Occipital lobe (tissue), 2 donors: Measurements from ENCODE around the gene SLC13A3. TPM values are rescaled to one million over a fixed set of nuclear protein-coding genes. Genes with fewer than 3 reads are reported as not detected.

ENCODE experiments used
- DNase-seq: peaks from one replicate; lab custom pipeline; 2025; lab: John Stamatoyannopoulos, UW
- total RNA-seq: library from RNA; depleted of rRNA; stranded (reverse); fragments of >200 nt; gene quantifications from one replicate; pipeline ENCODE4 v1.2.3, GENCODE V29; 2014

Gene SLC13A3
- total RNA-seq, 1 donor from 2014 or later, result 10.8 TPM

GRCh38 chr20:46605978-46606816, 45.1 kb downstream of the SLC13A3 start:
- no peak for DNase-seq

- no peak for DNase-seq
Observed at GRCh38 chr20:46605181-46605580, 46.1 kb downstream of the SLC13A3 start.

- DNase-seq, result no peak
Observed at GRCh38 chr20:46604551-46605133, 46.6 kb downstream of the SLC13A3 start.

DNA sequence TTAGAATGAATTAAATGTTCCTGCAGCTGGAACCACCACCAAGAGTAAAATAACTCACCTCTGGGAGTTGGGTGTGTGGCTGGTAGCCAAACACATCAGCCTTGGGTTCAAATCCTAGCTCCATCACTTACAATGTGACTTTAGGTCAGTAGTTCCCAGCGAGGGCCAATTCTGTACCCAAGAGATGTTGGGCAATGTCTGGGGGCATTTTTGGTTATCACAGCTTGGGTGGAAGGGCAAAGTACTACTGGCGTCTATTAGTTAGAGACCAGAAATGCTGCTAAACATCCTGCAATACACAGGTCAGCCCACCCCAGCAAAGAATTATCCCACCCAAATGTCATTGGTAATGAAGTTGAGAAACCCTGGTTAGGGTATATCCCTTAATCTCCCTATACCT, 48.8 kb downstream of the SLC13A3 start:
- no peak for DNase-seq

GRCh38 chr20:46601603-46602122, 49.6 kb downstream of the SLC13A3 start:
- no peak for DNase-seq

DNA sequence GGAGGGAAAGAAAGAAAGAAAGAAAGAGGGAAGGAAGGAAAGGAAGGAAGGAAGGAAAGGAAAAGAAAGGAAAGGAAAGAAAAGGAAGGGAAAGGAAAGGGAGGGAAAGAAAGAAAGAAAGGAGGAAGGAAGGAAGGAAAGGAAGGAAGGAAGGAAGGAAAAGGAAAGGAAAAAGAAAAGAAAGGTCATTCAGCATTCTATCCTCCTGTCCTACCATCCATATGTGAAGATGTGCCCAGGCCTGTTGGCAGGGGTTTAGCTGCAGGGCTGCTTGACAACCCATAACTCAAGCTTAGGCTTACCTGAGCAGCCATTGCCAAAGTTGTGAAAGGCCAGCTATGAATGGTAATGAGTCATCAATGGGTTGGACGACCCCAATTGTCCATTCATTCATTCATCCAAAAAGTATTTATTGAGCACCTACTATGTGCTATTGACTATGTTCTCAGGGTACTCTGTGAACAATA, 50.9 kb downstream of the SLC13A3 start:
- no peak for DNase-seq

DNA sequence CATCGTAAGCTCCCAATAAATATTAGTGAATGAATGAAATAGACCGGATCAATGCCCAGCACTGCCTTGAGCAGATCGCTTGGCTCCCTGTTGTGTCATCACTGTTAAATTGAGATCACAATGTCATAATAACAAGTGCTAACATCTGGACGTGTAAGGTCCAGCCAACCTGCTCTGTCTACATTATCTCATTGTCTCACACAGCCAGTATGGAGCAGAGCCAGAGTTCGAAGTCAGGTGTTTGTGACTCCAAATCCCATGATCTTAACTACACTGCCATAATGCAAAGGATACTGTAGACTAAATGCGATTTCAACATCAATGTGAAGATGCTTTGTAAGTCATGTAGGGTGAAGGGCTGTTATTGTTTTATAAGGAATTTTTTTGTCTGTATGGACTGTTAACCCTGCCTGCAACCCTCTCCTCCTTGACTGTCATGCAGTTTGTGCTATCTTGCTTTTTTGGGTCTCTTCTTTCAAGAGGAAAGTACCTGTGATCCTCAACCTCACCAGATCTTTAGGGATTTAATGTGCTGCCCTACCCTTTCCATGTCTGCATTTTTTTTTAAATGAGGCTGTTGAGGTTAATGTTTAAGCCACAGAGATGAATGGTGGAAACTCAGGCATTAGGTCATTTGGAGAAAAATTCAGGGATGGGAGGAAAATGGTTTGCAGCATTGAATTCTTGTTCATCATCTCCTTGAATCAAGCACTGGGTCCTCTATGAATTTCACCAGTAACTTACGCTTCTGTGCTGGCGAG, 51.9 kb downstream of the SLC13A3 start:
- DNase-seq, result no peak

DNA sequence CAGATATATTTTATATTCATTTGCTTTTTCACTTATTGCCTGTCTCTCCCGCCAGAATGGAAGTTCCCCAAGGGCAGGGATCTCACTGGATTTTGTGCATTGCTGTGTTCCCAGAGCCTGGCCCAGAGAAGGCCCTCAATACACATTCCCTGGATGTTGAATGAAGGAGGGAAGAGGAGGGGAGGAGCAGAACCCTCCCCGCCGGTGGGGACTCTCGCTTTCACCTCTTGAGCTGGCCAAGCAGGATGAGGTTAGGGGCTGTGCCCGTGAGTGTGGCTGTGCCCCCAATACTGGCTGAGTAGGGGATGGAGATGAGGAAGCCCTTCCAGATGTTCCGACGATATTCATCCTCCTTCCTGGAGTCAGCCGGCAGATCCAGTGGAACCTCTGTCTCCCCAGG, 55.3 kb downstream of the SLC13A3 start:
- no peak for DNase-seq

DNA sequence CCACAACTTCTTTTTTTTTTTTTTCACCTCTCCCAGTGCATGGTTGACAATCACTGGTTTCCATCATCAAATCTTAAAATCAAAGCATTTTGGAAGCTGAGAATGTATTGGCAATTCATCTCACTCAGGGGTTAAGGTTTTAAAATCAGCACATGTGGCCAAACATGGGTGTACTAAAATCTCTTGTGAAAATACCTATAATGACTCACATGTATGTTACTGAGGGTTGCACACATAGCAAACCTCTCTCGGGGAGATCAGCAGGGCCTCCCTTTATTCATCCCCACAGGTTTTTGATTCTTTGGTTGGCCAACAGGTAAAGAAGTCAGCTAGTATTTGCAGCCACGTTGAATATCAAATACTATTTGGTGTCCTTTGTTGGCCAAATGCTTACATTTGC, 56.5 kb downstream of the SLC13A3 start:
- DNase-seq, result no peak

DNA sequence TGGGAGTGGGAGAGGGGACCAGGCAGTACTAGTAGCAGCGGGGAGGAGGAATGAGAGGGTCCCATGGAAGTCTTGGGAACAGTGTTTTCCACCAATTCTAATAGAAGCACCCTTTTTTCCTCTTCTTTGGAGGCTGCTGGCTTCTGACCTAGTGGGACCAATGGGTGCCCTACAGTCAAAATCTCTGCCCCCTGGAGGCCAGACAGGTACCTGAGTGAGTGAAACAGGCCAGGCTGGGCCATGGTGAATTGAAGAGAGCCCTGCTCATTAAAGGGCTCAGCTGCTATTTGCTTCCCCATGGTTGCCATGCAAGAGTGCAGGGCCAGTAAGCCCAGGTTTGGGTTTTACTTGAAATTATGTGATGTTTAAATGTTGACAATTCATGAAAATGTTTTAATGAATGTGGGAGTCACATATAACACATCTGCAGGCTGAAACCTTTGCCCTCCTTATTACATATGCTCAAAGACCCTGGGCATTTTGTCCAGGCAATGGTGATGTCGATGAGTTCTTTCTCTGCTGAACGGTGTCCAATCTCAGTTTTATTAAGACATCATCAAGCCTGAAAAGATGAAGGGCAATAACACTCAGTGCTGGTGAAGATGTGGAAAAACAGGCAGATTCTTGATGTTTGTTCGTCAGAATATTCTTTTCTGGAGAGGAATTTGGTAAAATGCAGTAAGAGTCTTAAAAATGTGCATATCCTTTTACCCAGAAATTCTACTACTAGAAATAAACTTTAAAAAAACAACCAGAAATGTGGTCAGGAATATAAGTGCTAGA, 58.5 kb downstream of the SLC13A3 start:
- no peak for DNase-seq

- no peak for DNase-seq
Observed at GRCh38 chr20:46590443-46590842, 60.8 kb downstream of the SLC13A3 start.

- no peak for DNase-seq
Observed at GRCh38 chr20:46588532-46589511, 62.4 kb downstream of the SLC13A3 start.

- DNase-seq, result no peak
Observed at GRCh38 chr20:46587986-46588385, 63.3 kb downstream of the SLC13A3 start.

GRCh38 chr20:46586724-46587123, 64.5 kb downstream of the SLC13A3 start:
- DNase-seq, result no peak

DNA sequence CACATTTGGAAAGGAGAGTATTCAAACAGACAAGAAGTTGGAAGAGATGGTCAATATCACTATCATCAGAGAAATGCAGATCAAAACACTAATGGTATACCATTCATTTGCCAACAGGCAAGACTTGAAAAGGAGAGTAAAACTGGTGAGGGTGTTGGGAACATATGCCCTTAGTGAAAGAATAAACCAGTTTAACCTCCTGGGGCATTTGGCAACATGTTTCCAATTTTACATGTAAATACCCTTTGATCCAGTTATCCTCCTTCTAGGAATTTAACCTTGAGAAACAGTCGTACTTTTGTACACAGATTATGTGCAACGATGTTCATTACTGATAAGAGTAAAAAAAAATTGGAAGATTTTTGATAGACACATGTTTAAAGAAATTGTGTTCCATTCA, 66.8 kb downstream of the SLC13A3 start:
- no peak for DNase-seq

DNA sequence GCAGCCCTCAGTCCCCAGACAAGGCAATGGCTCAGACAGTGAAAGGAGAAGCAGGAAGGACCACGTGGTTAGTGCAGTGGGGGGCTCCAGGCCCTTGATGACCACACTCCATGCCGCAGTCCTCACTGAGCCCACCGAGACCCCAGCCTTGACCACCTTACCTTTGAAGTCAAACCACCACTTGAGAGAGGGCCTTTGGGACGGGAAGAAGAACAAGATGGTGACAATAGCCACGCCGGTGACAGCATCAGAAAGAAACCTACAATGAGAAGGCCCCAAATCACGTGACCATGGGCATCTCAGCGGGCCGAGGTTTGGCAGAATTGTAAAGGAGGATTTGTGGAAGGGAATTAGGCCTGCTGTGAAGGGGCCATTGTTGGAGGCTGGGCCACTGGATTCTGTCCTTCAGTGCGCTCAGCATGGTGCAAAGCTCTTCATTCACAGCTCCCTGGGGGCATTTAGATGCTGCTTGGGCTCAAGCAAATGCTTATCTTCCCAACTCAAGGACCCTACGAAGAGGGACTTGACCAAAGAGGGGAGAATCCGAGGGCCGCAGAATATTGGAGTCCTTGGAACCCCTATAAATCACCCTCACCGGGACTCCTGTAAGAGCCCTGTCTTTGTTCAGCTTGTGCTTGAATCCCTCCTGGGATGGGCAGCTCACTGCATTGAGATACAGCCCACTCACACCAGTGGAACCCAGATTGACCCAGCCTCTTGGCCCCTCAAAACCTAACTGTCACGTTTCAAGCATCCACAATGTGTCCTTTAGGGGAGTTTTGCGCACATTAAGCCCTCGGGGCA, 67.6 kb downstream of the SLC13A3 start:
- no peak for DNase-seq

DNA sequence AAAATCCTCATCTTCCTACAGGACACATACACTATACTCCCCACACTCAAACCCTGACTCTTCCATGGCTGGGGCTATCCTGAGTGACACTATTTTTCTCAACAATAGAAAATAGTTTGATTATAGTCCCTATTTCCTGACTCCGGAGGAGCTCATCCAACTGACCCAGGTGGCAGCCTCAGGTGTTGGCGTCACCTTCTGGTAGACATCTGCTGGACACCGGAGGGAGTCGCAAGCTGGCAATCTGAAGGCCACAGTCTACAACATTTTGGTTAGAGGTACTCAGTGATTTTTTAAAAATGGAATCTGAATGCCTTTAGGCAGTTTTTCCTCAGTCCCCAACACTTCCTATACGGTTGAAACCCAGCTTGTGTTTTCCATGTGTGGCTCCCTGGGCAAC, 68.6 kb downstream of the SLC13A3 start:
- no peak for DNase-seq

- no peak for DNase-seq
Observed at GRCh38 chr20:46581391-46581790, 69.9 kb downstream of the SLC13A3 start.

GRCh38 chr20:46580613-46581205, 70.5 kb downstream of the SLC13A3 start:
- no peak for DNase-seq
